Measurements from ENCODE around the gene ATP6AP1. TPM values are rescaled to one million over a fixed set of nuclear protein-coding genes. Genes with fewer than 3 reads are reported as not detected.

The ATP6AP1 gene
- total and polyA plus RNA-seq, 9 of the 15 experiments (the other 6 are each of a cell fraction or from before 2014, with no cell fraction given), result 8.3 to 90.5 (median 52.9) TPM

- TF ChIP-seq THRA (IDR thresholded peaks at IDR 0.05) (no peak), BRD9 (IDR thresholded peaks at IDR 0.05; ENCODE audit: low read depth, partially characterized antibody) (no peak), DEAF1 (CRISPR knock-in tag; IDR thresholded peaks at IDR 0.05) (no peak), CTCF (IDR thresholded peaks at IDR 0.05 in 2 of 3, conservative IDR thresholded peaks at IDR 0.05 in 1 of 3; ENCODE audit: insufficient read depth in 2 of 3, low read depth in 1 of 3, low read length in 3 of 3) (0 out of 6 replicates have a peak, but pooled peaks of 1 of the 3 experiments have one; percentile 11), POLR2G (IDR thresholded peaks at IDR 0.05; ENCODE audit: low read depth, low read length) (peak; percentile 7; the same call in 1 of the 2 replicates)
These were observed 44.5 kb downstream of the ATP6AP1 start (continued) for GRCh38 chrX:154472685-154473632.

Data from K562 (cell line).